Stimulated activated CD8-positive, alpha-beta memory T cell treated with anti-CD3 and anti-CD28 coated beads, Interleukin-4, amount 100 ng/mL, for 4 hours (primary cell): ENCODE data around the gene MAT2B.

Source experiments
- DNase-seq, 2 donors: peaks; one replicate each; pipeline ENCODE4 v3.0.0-alpha.2; 2020; ENCODE audit warnings: low read depth in 2 of 2, low spot score in 1 of 2

MAT2B gene

GRCh38 chr5:163505368-163506094, at the start of gene MAT2B:
MAT2B (plus strand) TSS chr5:163505619; CDS start chr5:163505687, 68 bp downstream.
- peak; percentile 79 to 89 for DNase-seq

- no peak for DNase-seq
Observed at GRCh38 chr5:163456029-163456589, 49.3 kb upstream of the MAT2B start.

GRCh38 chr5:163456840-163457239, 48.6 kb upstream of the MAT2B start:
- DNase-seq = no peak

- no peak for DNase-seq
Observed at GRCh38 chr5:163458778-163459385, 46.5 kb upstream of the MAT2B start.

- no peak for DNase-seq
Observed at GRCh38 chr5:163459462-163459818, 46.0 kb upstream of the MAT2B start.

GRCh38 chr5:163459819-163460561, 45.4 kb upstream of the MAT2B start, which contains the start of gene NUDCD2:
NUDCD2 (minus strand) TSS chr5:163460102; CDS start chr5:163460050, 52 bp downstream.
- peak; percentile 87 to 88 for DNase-seq

GRCh38 chr5:163460562-163461171, 44.8 kb upstream of the MAT2B start, which contains the start of gene HMMR:
HMMR (plus strand) TSS chr5:163460632; CDS start chr5:163460693, 61 bp downstream.
- no peak for DNase-seq

GRCh38 chr5:163463063-163463435, 42.4 kb upstream of the MAT2B start:
- no peak for DNase-seq

GRCh38 chr5:163467682-163468081, 37.7 kb upstream of the MAT2B start:
- DNase-seq = no peak

GRCh38 chr5:163473635-163474243, 31.7 kb upstream of the MAT2B start:
- DNase-seq = no peak

GRCh38 chr5:163475411-163475810, 30.0 kb upstream of the MAT2B start:
- DNase-seq = no peak

GRCh38 chr5:163478126-163478981, 27.1 kb upstream of the MAT2B start:
- DNase-seq = no peak

- DNase-seq = no peak
Observed at GRCh38 chr5:163478982-163479271, 26.5 kb upstream of the MAT2B start.

GRCh38 chr5:163489055-163489744, 16.2 kb upstream of the MAT2B start:
- no peak for DNase-seq

GRCh38 chr5:163489745-163490075, 15.7 kb upstream of the MAT2B start:
- DNase-seq = no peak

GRCh38 chr5:163496286-163496685, 9.1 kb upstream of the MAT2B start:
- DNase-seq = no peak

GRCh38 chr5:163497315-163497714, 8.1 kb upstream of the MAT2B start:
- DNase-seq = no peak

GRCh38 chr5:163498886-163499285, 6.5 kb upstream of the MAT2B start:
- DNase-seq = no peak

GRCh38 chr5:163502521-163502920, 2.9 kb upstream of the MAT2B start:
- DNase-seq = no peak
